NCI-H2107 treated with DMSO at 0.1 percent for 48 hours (cell line): ENCODE results near the gene GRP.
"Not testable (repeated sequence)": the region's sequence is repeated elsewhere in the genome, so short reads cannot be mapped to it uniquely, and the experiment has no call there.

Source experiments
- DNase-seq: peaks from one replicate; lab custom pipeline; 2025; ENCODE audit not compliant: unreplicated experiment; lab: John Stamatoyannopoulos, UW

Gene GRP

DNA sequence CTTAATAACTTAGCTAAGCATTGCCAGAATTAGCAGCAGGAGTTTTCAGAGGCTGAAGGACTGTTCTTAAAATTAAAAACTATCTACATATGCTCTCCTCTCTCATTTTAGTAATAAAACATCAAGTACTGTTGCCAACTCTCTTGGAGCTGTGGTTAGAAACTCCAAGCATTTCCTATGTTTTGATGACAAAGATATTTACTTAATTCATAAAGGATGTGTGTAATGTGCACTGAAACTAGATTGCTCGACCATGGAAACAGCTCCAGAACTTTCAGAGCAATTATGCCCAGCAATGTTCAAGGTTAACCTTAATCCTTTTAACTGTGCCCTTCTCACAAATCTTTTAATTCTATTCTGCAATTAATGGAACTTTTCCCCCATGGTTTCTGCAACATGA is 8.4 kb downstream of the GRP start:
- no peak for DNase-seq

DNA sequence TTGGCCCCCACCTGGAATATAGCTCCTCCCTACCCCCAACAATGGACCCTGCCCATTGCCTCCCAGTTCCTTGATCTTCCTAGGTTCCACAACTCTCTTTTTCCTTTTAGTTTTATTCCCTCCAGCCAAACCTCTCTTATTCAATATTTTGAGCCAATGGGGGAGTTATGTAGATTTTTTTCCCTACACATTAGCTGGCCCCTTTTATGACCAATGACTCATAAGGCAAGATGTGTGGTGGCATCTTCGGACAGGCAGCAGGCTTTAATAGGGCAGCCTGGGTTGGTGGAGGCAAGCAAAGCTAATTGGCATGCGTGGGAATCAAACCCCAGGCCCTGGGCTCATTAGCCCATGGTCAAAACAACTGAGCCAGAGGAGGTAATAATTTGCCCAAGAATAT is 9.2 kb downstream of the GRP start:
- DNase-seq: no peak

DNA sequence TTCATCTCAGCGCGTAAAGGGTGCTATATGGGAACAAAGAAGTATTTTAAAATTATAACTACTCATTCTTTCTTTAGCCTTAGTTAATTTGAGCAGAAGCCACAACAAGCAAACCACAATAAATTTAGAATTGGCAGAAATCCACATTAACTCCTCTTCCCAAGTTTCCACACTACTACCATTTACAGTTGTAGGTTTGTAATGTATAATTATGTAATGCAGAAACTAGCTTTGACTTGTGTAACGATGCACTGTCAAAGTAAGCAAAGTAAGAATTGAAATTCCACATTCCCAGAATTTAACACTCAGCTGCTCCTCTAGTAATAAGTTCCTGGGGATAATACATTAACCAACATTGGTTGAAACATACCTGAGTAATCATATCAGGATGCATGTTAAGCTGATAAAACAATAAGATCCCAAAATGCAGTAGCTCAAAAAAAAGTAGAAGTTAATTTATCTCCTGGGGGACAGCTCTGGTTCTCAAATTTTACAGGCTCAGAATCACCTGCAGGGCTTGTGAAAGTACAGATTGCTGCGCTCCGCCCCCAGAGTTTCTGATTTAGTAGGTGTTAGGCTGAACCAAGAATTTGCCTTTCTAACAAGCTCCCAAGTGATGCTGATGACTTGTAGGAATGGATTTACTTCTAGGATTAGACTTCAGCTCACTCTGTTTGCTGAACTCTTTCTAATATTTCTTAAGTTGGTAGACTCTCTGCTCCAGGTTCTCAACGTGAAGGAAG is 9.9 kb downstream of the GRP start:
- no peak for DNase-seq

DNA sequence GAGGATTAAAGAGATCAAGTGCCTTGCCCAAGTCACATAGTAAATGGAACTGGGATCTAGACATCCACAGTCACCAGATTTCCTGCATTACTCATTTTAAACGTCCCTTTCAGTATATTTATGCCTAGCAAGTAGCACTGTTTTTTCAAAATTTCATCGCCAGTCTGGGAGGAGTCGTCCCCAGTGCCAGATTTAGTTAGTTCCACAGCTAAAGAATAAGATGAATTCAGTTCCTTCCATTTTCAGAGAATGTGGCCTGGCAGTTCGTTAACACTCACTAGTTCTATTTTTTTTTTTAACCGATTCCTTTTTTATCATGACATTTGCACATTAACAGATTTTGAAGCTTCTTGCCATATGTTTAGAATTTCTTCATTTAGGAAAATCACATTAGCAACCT is 11.2 kb downstream of the GRP start:
- no peak for DNase-seq

DNA sequence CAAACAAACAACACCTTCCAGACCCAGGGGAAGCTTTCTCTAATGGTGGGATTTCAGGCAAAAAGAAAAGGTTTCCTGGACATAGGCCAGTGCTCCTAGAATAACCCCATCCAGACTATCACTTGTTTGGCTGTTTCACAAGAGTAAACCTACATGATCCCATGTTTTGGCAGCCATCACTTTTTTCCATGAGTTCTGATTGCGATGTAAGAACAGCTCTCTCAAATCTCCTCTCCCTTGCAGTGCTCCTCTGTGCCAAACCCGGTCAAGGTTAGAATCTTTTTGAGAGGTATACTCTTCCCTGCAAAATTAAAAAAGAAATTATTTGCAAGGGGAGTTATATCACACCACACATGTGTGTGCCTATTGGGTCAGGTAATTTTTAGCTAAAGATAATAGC is 11.9 kb downstream of the GRP start:
- no peak for DNase-seq

DNA sequence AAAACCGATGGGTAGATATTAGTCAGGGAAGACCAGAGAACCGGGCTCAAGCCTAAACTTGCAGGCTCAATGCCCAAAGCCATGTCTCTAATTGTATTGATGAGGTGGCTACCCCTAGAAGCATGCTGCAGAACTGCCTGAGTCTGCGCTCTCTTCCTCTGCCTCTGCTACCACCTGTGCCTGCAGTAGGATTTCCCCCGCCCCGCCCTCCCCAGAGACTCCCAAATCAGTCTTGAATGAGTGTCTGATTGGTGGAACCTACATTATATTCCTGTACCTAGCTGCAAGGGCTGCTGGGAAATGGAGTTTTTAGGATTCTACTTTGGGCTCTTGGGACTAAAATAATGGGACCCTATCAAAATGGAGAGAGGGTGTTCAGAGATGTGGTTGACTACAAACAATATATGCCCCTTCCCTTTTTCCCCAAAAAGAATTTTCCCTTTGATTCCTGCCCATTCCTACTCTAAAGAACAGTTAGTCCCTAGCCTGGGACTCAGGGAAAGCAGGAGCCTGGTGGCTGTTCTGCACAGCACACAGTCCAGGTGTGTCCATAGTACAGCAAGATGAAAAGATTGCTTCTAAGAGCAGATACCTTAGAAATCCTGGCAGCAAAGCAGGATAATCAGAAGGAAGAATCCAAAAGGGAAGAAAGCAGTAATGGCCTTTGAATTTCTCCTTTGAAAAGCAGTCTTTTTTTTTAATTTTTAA is 12.5 kb downstream of the GRP start:
- DNase-seq: no peak

DNA sequence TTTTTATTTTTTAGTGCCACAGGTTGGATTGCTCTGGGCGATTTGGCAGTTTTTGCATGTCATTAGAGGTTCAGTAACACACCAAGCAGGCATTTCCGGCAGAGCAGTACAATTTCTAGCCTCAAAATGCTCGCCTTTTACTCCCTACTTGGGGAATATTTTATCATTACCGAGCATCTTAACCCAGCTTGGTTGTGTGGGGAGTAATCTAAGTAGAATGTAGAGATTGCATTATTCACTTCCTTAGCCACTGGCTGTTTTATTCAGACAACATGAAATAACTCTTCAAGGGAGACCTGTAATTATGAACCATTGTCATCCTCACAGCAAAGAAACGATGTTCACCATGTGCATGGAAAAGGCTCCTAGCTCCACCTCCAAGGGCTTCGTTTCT is 13.1 kb downstream of the GRP start:
- DNase-seq: no peak

DNA sequence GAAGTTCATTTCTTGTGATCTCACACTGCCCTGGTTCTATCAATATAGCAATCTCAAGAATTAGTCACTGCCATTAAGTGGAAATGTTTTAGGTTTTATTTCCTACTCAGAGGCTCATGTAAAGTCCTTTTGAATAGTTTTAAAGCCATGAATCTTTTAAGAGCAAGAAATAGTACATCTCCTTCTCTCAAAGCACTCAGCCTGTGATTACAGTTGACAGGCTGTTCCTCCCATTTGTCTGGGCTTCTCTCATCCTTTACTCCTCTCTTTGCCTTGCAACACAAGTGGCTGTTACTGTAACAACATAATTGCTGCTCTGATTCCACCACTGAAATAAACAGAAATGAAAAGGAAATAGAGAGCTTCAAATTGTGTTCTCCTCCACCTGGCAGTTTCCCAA is 18.4 kb downstream of the GRP start:
- peak; percentile 62 for DNase-seq

DNA sequence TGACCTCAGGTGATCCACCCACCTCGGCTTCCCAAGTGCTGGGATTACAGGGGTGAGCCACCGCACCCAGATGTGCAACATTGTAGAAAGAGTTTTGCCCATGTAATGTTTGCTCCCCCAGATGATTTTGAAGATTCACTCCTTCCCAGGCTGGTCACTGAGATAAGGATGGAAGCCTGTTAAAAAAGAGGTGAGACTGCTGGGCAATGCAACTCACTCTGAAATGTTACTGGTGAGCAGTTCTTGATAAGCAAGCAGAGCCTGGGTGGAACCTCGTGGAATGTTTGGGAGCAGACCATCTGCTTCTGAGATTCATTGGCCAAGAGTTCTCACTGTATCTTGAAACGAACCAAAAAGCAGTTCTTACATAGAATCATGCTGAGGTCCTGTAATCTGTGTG is 19.7 kb downstream of the GRP start:
- no peak for DNase-seq

DNA sequence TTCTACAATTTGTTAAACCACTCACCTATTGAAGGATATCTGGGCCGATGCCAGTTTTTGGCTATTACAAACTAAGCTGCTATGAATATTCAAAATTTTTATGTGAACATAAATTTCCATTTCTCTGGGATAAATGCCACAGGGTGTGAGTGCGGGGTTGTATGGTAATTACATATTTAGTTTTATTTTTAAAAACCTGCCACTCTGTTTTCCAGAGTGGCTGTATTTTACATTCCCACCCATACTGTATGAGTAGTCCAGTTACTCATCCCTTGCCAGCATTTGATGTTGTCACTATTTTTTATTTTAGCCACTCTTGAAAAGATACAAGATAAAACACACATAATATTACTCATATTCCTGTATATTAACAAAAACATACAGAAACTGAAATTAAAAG is 22.9 kb downstream of the GRP start:
- no peak for DNase-seq

DNA sequence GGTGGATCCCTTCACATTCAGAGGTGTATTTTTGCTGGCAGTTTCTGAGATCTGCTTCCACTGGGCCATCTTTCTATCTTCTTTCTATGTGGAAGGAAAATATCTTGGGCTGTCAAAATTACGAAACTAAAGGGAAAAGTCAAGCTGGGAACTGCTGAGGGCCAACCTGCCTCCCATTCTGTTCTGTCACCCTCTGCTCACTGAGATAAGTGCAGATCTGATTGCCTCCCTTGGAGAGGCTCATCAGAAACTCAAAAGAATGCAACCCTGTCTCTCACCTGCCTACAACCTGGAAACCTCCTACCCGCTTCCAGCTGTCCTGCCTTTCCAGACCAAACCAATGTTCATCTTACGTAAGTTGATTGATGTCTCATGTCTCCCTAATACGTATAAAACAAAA is 26.8 kb downstream of the GRP start:
- DNase-seq: no peak

DNA sequence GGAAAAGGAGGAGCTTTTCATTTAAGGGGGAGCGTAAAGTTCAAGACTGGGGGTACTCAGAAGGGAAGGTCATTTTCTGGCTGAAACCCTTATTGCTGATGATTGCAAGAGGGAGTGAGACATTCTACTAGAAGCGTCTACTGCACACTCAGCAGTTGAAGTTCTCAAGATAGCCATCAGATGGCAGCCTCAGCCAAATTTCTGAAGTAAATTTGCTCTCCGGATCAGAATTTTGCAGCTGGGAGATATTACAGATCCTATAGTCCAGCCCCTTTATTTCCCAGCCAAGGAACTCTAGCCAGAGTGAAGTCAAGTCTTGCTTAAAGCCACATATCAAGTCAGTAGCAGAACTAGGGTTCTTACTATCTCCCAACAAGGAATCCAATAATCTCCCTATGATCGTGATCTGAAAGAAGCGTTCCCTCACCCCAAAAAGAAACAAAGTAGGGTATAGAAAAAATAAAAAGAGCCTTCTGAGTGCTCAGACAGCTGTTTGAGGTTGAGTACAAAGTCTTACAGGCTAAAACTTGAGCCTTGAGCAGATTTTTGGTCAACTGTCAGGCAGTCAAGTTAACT is 29.3 kb downstream of the GRP start:
- peak; percentile 87 for DNase-seq

DNA sequence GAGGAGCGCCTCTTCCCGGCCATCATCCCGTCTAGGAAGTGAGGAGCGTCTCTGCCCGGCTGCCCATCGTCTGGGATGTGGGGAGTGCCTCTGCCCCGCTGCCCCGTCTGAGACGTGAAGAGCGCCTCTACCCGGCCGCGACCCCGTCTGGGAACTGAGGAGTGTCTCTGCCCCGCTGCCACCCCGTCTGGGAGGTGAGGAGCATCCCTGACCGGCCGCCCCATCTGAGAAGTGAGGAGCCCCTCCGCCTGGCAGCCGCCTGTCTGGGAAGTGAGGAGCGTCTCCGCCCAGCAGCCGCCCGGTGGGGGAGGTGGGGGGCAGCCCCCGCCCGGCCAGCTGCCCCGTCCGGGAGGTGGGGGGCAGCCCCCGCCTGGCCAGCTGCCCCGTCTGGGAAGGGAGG is 35.5 kb downstream of the GRP start:
- not testable (repeated sequence) for DNase-seq

DNA sequence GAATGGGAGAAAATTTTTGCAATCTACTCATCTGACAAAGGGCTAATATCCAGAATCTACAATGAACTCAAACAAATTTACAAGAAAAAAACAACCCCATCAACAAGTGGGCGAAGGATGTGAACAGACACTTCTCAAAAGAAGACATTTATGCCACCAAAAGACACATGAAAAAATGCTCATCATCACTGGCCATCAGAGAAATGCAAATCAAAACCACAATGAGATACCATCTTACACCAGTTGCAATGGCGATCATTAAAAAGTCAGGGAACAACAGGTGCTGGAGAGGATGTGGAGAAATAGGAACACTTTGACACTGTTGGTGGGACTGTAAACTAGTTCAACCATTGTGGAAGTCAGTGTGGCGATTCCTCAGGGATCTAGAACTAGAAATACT is 41.9 kb downstream of the GRP start:
- not testable (repeated sequence) for DNase-seq

DNA sequence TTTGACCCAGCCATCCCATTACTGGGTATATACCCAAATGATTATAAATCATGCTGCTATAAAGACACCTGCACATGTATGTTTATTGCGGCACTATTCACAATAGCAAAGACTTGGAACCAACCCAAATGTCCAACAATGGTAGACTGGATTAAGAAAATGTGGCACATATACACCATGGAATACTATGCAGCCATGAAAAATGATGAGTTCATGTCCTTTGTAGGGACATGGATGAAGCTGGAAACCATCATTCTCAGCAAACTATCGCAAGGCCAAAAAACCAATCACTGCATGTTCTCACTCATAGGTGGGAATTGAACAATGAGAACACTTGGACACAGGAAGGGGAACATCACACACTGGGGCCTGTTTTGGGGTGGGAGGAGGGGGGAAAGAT is 42.3 kb downstream of the GRP start:
- not testable (repeated sequence) for DNase-seq

DNA sequence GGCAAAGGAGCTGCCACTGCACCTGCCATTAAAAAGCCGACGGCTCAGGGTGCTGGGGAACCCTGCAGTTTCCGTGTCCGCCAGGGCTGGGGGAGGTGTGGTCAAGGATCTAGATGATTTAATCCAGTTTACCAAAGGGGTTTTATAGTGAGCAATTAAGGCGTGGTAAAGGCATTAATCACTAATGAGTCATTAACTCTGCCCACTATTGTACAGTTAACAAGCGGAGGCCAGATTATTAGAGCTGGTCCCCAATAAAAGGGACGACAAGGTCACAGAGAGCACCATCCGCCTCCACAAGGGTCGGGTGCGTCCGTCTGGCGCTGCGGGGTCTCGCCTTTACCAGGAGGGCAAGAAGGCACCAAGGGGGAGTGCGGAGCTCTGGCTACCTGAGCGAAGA is 43.7 kb downstream of the GRP start:
- DNase-seq: no peak

DNA sequence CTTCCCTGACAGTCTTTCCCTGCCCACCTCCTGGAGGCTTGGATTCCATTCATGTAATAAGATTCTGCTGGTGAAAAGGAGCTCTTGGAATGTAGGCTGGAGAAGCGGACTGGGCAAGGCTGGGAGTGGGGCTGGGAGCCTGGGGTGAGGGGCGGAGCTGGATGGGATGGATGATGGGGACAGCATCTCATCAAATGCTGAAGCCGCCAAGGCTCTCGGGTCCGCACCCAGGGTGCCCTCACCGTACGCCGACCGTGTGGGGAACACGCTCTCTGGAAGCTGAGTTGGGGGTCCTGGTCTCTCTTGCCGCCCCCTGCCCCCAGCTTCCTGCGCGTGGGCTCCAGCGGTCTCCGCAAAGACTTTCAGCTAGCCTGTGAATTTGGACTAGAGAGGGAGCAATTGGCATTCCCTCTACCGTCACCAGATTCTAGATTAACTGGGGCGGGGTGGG is 44.2 kb downstream of the GRP start:
- DNase-seq: no peak

DNA sequence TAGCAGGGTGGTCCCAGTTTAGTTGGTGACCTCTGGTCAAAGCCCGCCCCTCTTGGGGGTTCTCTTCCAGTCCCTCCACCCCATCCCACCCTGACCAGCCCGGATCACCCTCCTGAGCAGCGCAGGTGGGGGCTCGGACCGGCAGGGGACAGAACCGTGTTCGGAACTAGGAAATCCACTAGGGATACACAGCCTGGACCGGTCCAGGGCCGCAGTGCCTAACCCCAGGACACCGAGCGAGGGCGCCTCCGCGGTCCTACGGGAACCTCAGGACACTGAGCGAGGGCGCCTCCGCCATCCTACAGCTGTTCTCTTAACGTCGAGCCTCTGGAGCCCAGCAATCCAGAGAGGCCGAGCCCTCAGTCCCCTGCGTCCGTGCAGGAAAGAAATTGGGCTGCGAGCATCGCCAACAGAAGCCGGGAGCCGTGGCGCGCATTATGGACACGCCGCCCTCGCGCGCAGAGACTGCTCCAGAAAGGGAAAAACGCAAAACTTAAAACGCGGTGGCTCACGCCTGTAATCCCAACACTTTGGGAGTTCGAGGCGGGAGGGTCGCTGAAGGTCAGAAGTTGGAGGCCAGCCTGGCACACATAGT is 44.8 kb downstream of the GRP start:
- DNase-seq: no peak

DNA sequence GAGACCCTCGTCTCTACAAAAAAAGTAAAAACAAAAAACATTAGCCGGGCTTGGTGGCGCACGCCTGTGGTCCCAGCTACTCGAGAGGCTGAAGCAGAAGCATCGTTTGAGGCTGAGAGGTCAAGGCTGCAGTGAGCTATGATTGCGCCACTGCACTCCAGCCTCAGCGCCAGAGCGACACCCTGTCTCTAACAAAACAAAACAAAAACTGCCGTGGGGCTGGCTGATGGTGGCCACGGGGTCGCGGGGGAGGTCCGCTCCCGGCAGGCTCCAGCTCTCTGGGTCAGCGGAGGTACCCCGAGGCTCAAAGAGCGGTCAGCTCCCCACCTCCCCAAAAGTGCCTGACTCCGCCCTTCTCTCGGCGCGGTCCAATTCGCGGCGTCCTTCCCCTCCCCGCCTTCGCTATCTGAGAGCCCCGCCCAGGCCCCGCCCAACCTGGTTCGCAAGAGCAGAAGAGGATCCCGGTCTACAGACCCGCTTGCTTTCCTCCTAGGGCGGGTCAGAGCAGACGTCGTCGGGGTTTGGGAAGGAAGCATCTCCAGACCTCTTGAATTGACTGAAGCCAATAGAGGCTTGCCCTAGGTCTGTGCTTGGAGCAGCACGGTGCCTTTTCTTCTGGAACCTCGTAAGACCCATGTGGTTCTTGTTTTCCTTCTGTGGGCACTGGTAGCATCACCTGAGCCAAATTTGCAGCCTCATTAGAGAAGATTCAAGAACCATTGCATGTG is 45.5 kb downstream of the GRP start:
- no peak for DNase-seq

DNA sequence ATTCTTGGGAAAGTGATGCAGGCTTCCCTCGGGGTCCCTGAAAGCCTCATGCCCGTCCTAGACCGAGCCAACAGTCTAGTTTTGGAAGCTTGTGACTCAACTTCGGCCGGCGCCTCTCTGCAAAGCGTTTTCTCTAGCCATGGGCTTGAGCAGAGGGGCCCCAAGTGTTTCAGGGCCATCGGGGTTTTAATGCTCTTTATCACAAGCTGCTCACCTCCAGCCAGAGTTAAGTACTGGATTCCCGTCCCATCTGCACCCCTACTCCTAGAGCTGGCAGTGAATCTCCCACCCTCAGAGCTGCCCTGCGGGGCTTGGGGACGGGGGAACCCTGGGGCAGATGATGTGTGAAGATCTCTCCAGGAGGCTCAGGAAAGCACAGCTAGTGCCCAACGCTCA is 46.0 kb downstream of the GRP start:
- DNase-seq: no peak

DNA sequence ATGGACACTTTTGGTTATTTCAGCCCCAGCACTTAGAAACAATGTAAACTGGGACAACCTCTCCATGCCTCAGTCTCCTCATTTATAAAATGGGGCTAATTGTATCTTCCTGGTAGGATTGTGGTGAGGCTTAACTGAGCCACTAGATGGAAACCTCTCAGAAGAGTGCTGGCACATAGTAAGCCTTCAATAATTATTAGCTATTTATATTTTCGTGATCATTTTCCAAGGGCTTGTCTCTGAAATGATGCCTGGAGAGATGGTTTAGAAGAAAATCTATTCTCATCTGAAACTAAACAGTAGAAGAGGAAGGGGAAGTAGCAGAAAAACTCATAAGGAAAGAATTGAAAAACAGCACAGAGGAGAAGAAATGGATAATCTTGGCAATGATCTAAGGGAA is 46.5 kb downstream of the GRP start:
- DNase-seq: no peak
